Epithelial cell of prostate (primary cell): ENCODE results near the gene EDEM3.
"Not testable (repeated sequence)": the region's sequence is repeated elsewhere in the genome, so short reads cannot be mapped to it uniquely, and the experiment has no call there.

Source experiments
- DNase-seq: peaks from one replicate; pipeline ENCODE4 v3.0.0-alpha.2; 2011; ENCODE audit warnings: low read depth, low spot score
- H3K27ac ChIP-seq: fragments of 450-650 bp; 2 replicates; pipeline ENCODE4 v1.5.1; 2017; ENCODE audit warnings: mild to moderate bottlenecking

EDEM3 gene

GRCh38 chr1:184754476-184755225, at the start of gene EDEM3:
Gene EDEM3 (minus strand): TSS chr1:184754858. CDS start chr1:184754646, 212 bp downstream.
- peak; percentile 99 for DNase-seq
- H3K27ac ChIP-seq, result peak within 1 kb of the TSS; percentile 80

- no peak for DNase-seq
- no peak overlapping the region for H3K27ac ChIP-seq
These were observed 49.6 kb upstream of the EDEM3 start for GRCh38 chr1:184804220-184804619.

GRCh38 chr1:184803180-184803492, 48.5 kb upstream of the EDEM3 start:
- no peak overlapping the region for H3K27ac ChIP-seq
- no peak for DNase-seq

GRCh38 chr1:184802354-184803179, 47.9 kb upstream of the EDEM3 start:
- no peak for DNase-seq
- H3K27ac ChIP-seq, result no peak overlapping the region

GRCh38 chr1:184801503-184801902, 46.8 kb upstream of the EDEM3 start:
- H3K27ac ChIP-seq, result no peak overlapping the region
- no peak for DNase-seq

GRCh38 chr1:184800876-184801275, 46.2 kb upstream of the EDEM3 start:
- H3K27ac ChIP-seq, result no peak overlapping the region
- DNase-seq, result no peak

- DNase-seq, result no peak
- H3K27ac ChIP-seq, result peak overlapping the region; percentile 89
These were observed 39.3 kb upstream of the EDEM3 start for GRCh38 chr1:184793967-184794366.

GRCh38 chr1:184792450-184792969, 37.9 kb upstream of the EDEM3 start:
- H3K27ac ChIP-seq, result peak overlapping the region; percentile 89
- DNase-seq, result peak; percentile 96

GRCh38 chr1:184791550-184791900, 36.9 kb upstream of the EDEM3 start:
- H3K27ac ChIP-seq, result no peak overlapping the region
- DNase-seq, result no peak

- no peak overlapping the region for H3K27ac ChIP-seq
- no peak for DNase-seq
These were observed 36.2 kb upstream of the EDEM3 start for GRCh38 chr1:184790642-184791549.

- DNase-seq, result no peak
These were observed 35.2 kb upstream of the EDEM3 start for GRCh38 chr1:184789884-184790283.

GRCh38 chr1:184788970-184789369, 34.3 kb upstream of the EDEM3 start:
- H3K27ac ChIP-seq, result no peak overlapping the region
- DNase-seq, result no peak

More at GRCh38 chr1:184789884-184790283, 35.2 kb upstream of the EDEM3 start:
- H3K27ac ChIP-seq, result no peak overlapping the region

- DNase-seq, result no peak
- H3K27ac ChIP-seq, result no peak overlapping the region
These were observed 30.9 kb upstream of the EDEM3 start for GRCh38 chr1:184785529-184785928.

- H3K27ac ChIP-seq, DNase-seq: not testable (repeated sequence)
These were observed 29.1 kb upstream of the EDEM3 start for GRCh38 chr1:184783723-184784122.

- DNase-seq, result no peak
- H3K27ac ChIP-seq, result no peak overlapping the region
These were observed 27.3 kb upstream of the EDEM3 start for GRCh38 chr1:184781941-184782340.

- H3K27ac ChIP-seq, result no peak overlapping the region
- no peak for DNase-seq
These were observed 21.2 kb upstream of the EDEM3 start for GRCh38 chr1:184775885-184776284.

- H3K27ac ChIP-seq, result no peak overlapping the region
- DNase-seq, result no peak
These were observed 20.7 kb upstream of the EDEM3 start for GRCh38 chr1:184775329-184775728.

- DNase-seq, result no peak
- no peak overlapping the region for H3K27ac ChIP-seq
These were observed 19.2 kb upstream of the EDEM3 start for GRCh38 chr1:184773762-184774320.

- DNase-seq, result no peak
- no peak overlapping the region for H3K27ac ChIP-seq
These were observed 16.6 kb upstream of the EDEM3 start for GRCh38 chr1:184771190-184771691.
